ENCODE measurements around the gene ARCN1. TPM values are rescaled to one million over a fixed set of nuclear protein-coding genes. Genes with fewer than 3 reads are reported as not detected.

The ARCN1 gene
- 118 and 119 TPM in 2 replicates for total RNA-seq

DNA sequence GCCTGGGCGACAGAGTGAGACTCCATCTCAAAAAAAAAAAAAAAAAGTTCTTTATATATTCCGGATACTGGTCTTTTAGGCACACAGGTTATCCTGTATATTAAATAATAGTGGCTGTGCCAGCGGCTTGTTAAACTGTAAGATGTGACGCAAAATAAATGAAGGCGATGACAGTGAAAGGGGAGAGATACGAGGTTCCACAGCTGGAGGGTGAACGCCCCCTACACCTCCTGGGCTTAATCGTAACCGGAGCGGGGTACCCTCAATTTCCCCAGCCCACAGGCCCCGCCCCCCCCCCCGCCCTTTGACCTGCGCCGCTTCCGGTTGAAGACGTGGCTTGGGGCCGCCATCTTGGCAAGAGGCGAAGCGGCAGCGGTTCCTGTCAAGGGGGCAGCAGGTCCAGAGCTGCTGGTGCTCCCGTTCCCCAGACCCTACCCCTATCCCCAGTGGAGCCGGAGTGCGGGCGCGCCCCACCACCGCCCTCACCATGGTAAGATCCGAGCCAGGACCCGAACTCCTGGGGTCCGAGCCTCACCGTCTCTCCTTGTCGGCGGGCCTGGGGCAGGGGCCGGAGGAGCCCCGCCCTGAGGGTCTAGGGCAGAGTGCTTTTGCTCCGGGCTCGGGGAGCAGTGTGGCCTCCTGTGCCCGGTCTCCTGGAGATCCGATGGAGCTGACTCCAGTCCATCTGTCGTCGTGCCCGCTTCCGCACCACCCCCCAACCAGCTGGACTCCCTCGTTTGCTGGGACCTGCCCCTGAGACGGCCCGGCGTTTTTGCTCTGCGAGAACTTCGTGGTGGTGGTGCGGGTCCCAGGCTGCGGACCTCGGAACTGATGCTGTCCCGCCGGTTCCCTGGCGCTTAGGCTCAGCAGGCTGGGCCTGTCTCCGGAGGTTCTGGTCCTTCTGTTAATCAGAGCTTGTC, at the start of gene ARCN1:
Gene ARCN1 (plus strand): TSS at position 349 of the 920 bp plus-strand sequence. CDS start 139 bp downstream, at position 488.

DNA sequence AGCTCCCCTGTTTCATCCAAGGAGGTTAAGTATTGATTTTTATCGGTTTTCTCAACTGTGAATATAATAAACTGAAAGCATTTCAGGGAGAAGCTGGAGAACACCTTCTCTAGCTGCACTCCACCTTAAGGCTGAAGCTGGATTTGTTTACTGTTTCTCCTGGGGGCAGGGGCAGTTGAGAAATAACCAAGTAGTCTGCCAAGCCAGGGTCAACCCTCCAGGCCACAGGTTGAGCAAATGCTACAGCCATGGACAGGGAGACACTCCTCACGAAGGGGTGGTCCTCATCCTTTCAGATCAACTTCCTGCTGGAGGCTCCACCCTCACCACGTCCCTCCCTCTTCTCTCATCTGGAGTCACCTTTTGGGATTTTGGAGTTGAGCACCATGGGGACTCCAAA, 45.1 kb upstream of the ARCN1 start, which contains the start of gene TTC36:
Gene TTC36 (plus strand): TSS at position 366 of the 400 bp plus-strand sequence. CDS start 21 bp downstream, at position 387.

DNA sequence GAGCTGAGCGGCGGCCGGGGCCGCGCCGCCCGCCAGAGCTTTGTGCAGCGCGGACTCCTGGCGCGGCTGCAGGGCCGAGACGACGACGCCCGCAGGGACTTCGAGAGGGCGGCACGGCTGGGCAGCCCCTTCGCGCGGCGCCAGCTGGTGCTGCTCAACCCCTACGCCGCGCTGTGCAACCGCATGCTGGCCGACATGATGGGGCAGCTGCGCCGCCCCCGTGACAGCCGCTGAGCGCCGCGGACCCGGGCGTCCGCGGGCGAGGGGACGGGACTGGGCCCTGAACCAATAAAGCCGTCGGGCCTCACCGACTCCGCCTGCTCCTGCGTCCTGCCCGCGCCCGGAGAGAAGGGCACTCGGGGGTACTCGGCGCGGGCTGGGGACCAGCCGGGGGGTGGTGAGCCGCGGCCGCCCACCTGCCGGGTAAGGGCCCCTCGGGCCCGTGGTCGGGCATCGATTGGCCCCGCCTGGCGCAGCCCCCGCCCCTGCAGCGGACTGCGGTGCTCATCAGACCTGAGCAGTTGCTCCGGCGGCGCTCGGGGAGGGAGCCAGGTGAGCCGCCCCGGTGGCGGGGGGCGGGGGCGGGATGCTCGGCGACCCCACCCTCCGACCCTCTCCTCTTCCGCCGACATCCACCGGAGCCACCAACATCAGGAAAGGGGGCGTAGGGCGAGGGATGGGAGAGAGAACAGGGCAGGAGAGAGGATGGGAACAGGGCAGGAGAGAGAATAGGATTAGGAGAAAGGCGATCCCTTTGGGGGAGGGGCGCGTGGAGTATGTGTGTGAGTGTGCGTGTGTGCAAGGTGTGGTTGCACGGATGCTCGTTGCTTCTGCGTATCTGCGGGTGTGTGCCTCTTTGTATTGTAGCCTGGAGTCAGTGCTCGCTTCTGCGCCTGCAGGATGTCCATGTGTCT, 41.3 kb upstream of the ARCN1 start, which contains the start of gene TMEM25:
Gene TMEM25 (plus strand): TSS at position 510 of the 914 bp plus-strand sequence. CDS start 610 bp downstream, outside the sequence.

DNA sequence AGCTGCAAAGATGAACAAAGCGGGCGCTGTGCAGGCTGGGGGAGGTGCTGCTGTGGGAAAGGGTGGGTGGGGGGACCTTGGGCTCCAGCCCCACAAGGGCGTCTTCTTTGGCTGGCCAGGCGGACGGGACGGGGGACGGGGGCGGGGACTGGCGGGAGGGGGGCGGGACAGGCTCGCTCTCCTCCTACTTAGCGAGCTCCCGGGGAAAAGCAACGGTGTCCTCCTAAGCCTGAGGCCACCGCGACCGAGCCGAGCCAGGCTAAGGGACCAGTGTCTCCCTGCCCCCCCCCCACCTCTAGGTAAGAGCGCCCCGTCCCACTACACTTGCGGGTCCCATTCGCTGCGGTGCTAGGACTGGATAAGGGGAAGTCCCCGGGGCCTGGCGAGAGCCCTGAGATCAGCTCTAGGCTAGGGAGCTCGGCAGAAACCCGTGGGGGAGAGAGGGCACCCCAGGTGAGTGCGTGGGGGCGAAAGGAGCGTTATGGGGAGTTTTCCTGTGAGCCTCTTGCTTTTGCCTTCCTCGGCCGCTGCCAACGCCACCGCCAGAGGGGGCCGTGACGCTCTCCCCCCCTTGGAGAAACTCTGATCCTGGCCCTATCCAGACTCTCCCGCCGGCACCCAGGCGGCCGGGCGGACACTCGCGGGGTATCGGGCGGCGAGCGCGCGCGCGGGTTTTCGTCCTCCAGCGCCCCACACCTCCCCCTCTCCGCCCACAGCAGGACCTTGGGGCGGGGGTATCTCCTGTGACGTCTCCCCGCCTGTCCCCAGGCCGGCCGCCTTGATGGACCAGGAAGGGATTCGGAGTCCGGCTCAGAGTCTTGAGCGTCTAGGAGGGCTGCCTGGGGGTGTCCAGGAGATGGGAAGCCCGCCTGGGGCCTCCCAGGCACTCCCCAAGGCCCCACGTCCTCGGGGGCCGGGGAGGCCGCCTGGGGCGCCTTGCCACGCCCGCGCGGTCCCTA, 35.5 kb downstream of the ARCN1 start, which contains the start of gene PHLDB1:
Gene PHLDB1 (plus strand): TSS at position 215 of the 959 bp plus-strand sequence. CDS start 6,222 bp downstream, outside the sequence.

Other genes starting within 250 kb of the ARCN1 start
- not detected in 2 replicates for gene CD3D, start 229.7 kb upstream of the ARCN1 start, total RNA-seq
- gene CD3G, start 228.1 kb upstream of the ARCN1 start, total RNA-seq, result not detected in 2 replicates
- 24.6 and 27.8 TPM in 2 replicates for gene UBE4A, start 212.8 kb upstream of the ARCN1 start, total RNA-seq
- gene ATP5MG, start 170.8 kb upstream of the ARCN1 start, total RNA-seq, result 44.9 and 67.7 TPM in 2 replicates
- gene KMT2A, start 135.9 kb upstream of the ARCN1 start, total RNA-seq, result 19.8 and 22.3 TPM in 2 replicates
- not detected in 2 replicates for gene TTC36, start 44.9 kb upstream of the ARCN1 start, total RNA-seq
- 26.8 and 42.5 TPM in 2 replicates for gene TMEM25, start 41.2 kb upstream of the ARCN1 start, total RNA-seq
- gene IFT46, start 6.5 kb upstream of the ARCN1 start, total RNA-seq, result 22.8 and 27.1 TPM in 2 replicates
- gene PHLDB1, start 35.2 kb downstream of the ARCN1 start, total RNA-seq, result 44.7 and 64.3 TPM in 2 replicates
- not detected in 2 replicates for gene TREH, start 107.2 kb downstream of the ARCN1 start, total RNA-seq
- gene DDX6, start 218.8 kb downstream of the ARCN1 start, total RNA-seq, result 42.8 and 44.3 TPM in 2 replicates